Ammon's horn (tissue), 1 donor: Measurements from ENCODE around the gene DCLRE1B.

Source experiments
- DNase-seq: peaks from one replicate; pipeline ENCODE4 v3.0.0-alpha.2; 2016; ENCODE audit warnings: low spot score

DCLRE1B gene

GRCh38 chr1:113904674-113905434, at the start of gene DCLRE1B, which contains the start of gene AP4B1:
Gene DCLRE1B, plus strand, starts transcription at chr1:113905326. Its CDS starts 261 bp downstream, at chr1:113905587.
Gene AP4B1, minus strand, starts transcription at chr1:113904799. Its CDS starts 82 bp downstream, at chr1:113904717.
- peak; percentile 99 for DNase-seq

- DNase-seq = no peak
These were observed 49.3 kb upstream of the DCLRE1B start for GRCh38 chr1:113855630-113856400.

- DNase-seq = no peak
These were observed 48.7 kb upstream of the DCLRE1B start for GRCh38 chr1:113856401-113856790.

- DNase-seq = no peak
These were observed 47.4 kb upstream of the DCLRE1B start for GRCh38 chr1:113857776-113858175.

- no peak for DNase-seq
These were observed 46.7 kb upstream of the DCLRE1B start for GRCh38 chr1:113858418-113858817.

- DNase-seq = no peak
These were observed 46.1 kb upstream of the DCLRE1B start for GRCh38 chr1:113858982-113859381.

- peak; percentile 19 for DNase-seq
These were observed 45.5 kb upstream of the DCLRE1B start for GRCh38 chr1:113859478-113860175.

- no peak for DNase-seq
These were observed 44.2 kb upstream of the DCLRE1B start for GRCh38 chr1:113860891-113861290.

- no peak for DNase-seq
These were observed 43.5 kb upstream of the DCLRE1B start for GRCh38 chr1:113861641-113862040.

- DNase-seq = no peak
These were observed 36.6 kb upstream of the DCLRE1B start for GRCh38 chr1:113868387-113869083.

- DNase-seq = no peak
These were observed 34.3 kb upstream of the DCLRE1B start for GRCh38 chr1:113870778-113871177.

GRCh38 chr1:113871597-113872113, 33.5 kb upstream of the DCLRE1B start, which contains the start of gene PTPN22:
Gene PTPN22, minus strand, starts transcription at chr1:113871712.
- DNase-seq = peak; percentile 47

GRCh38 chr1:113872219-113872935, 32.7 kb upstream of the DCLRE1B start:
- DNase-seq = no peak

GRCh38 chr1:113874012-113874879, 30.9 kb upstream of the DCLRE1B start:
- peak; percentile 4 for DNase-seq

- DNase-seq = peak; percentile 43
These were observed 29.4 kb upstream of the DCLRE1B start for GRCh38 chr1:113875714-113876113.

- no peak for DNase-seq
These were observed 28.9 kb upstream of the DCLRE1B start for GRCh38 chr1:113876176-113876575.

- DNase-seq = no peak
These were observed 25.4 kb upstream of the DCLRE1B start for GRCh38 chr1:113879739-113880038.

- no peak for DNase-seq
These were observed 23.5 kb upstream of the DCLRE1B start for GRCh38 chr1:113881661-113882060.

GRCh38 chr1:113886417-113887401, 18.4 kb upstream of the DCLRE1B start:
- DNase-seq = no peak
